HG02885 (cell line): Measurements from ENCODE around the gene RECK.
"Not testable (repeated sequence)": the region's sequence is repeated elsewhere in the genome, so short reads cannot be mapped to it uniquely, and the experiment has no call there.

Experiments
- ATAC-seq: cut with Tn5 transposase; IDR thresholded peaks from one replicate; pipeline ENCODE4 v1.9.1; 2021; ENCODE audit warnings: mild to moderate bottlenecking; ENCODE audit not compliant: unreplicated experiment, poor library complexity

RECK gene

GRCh38 chr9:36152741-36153438 lies 116.2 kb downstream of the RECK start:
- ATAC-seq = no peak

GRCh38 chr9:36153746-36154145 lies 117.0 kb downstream of the RECK start:
- ATAC-seq = no peak

- ATAC-seq = no peak
These were observed 117.7 kb downstream of the RECK start for GRCh38 chr9:36154331-36154952.

- ATAC-seq = no peak
These were observed 119.4 kb downstream of the RECK start for GRCh38 chr9:36156116-36156515.

DNA sequence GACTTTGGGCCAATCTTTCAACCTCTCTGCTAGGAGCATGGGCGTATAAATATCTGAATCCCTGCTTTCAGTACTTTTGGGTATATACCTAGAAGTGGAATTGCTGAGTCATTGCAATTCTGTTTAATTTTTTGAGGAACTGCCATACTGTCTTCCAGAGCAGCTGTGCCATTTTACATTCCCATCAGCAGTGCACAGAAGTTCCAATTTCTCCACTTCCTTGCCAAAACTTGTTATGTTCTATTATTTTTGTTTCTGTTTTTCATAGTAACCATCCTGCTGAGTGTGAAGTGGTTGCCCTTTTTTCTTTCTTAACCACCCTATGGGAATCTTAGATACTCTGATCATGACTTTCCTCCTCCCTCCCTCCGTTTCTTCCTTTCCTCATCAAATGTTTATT lies 121.4 kb downstream of the RECK start:
- no peak for ATAC-seq

DNA sequence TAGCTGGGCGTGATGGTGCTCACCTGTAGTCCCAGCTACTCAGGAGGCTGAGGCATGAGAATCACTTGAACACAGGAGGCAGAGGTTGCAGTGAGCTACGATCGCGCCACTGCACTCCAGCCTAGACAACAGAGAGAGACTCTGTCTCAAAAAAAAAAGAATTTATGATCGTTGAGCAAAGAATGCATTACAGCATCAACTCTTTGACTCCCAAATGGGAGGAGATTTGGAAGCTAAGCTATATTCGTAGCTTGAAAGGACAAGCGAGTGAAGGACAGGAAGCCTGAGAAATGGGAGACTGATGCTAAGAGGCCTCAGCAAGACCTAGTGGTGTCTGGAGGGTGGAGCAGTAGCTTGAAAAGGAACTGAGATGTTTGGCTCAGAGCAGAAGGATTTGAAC lies 122.2 kb downstream of the RECK start:
- ATAC-seq = no peak

DNA sequence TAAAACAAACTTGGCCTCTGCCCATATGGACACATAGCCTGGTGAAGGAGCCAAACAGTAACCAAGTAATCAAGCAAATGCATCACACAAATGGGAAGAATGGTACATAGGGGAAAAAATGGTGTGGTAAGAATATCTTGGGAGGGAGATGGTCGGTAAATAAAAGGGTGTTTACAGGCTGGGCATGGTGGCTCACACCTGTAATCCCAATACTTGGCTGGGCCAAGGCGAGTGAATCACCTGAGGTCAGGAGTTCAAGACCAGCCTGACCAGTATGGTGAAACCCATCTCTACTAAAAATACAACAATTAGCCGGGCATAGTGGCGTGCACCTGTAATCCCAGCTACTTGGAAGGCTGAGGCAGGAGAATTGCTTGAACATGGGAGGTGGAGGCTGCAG lies 122.8 kb downstream of the RECK start:
- not testable (repeated sequence) for ATAC-seq

DNA sequence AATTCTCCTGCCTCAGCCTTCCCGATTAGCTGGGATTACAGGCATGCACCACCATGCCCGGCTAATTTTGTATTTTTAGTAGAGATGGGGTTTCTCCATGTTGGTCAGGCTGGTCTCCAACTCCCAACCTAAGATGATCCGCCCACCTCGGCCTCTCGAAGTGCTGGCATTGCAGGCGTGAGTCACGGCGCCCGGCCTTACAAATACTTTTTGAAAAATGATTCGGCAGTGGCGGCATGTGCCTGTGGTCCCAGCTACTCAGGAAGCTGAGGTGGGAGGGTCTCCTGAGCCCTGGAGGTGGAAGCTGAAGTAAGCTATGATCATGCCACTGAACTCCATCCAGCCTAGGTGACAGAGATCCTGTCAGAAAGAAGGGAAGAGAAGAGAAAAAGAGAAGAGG lies 123.4 kb downstream of the RECK start:
- ATAC-seq = not testable (repeated sequence)

DNA sequence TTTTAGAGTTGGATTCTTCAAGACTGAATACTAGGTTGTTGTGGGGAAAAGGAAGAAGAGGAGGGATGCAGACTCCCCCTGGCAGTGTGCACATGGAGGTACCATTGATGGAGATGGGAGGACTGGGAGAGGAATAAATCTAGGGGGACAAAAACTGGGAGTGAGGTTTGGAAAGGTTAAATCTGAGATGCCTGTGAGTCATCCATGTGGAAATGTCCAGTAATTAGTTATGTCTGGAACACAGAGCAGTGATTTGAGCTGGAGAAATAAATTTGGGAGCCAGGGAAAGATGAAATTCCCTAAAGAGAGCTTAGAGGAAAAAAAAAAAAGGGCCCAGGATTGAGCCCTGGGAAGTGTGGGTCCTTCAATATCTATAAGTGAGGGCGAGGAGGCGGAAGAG lies 124.5 kb downstream of the RECK start:
- no peak for ATAC-seq

GRCh38 chr9:36162211-36162738 lies 125.6 kb downstream of the RECK start:
- no peak for ATAC-seq

GRCh38 chr9:36163049-36163785 lies 126.5 kb downstream of the RECK start:
- ATAC-seq = no peak

GRCh38 chr9:36163786-36164170 lies 127.1 kb downstream of the RECK start:
- ATAC-seq = no peak

DNA sequence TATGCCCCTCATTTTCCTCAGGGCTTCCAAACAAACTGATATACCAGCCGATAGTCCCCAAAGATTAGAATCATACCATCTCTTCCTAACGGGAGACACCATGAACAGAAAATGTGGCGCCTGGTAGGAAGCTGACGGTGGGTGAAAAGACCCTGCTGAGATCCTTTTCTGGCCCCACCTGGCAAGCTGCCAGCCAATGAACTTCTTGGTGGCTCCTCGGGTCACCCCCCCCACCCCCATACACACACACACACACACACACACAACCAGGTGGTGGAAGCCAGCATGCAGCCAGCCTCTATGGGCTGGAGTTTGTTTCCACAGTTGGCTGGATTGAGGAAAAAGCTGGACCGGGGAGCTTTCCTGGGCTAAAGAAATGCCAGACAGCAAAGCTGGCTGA lies 127.7 kb downstream of the RECK start:
- no peak for ATAC-seq

GRCh38 chr9:36164989-36165388 lies 128.3 kb downstream of the RECK start:
- no peak for ATAC-seq

DNA sequence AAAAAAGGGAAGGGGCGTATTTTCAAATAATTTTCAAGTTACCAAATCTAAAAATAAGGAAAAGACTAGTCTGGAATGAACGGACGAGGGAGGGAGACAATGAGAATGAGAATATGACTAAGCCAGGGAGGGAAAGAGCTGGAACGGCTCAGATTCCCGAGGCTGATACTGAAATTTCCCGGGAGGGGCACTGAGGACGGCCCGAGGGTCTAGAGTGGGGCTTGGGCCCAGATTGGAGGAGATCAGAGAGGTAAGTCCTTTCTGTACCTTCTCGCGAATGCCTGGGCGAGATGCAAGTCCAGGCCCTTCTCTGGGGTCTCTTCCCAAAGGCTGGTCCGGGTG lies 129.1 kb downstream of the RECK start:
- no peak for ATAC-seq

GRCh38 chr9:36166168-36166927 lies 129.6 kb downstream of the RECK start:
- ATAC-seq = peak; percentile 86

- ATAC-seq = no peak
These were observed 132.5 kb downstream of the RECK start, which contains the start of gene CCIN for GRCh38 chr9:36169166-36169565. Gene CCIN (plus strand): TSS chr9:36169388. CDS start chr9:36169503, 115 bp downstream.

DNA sequence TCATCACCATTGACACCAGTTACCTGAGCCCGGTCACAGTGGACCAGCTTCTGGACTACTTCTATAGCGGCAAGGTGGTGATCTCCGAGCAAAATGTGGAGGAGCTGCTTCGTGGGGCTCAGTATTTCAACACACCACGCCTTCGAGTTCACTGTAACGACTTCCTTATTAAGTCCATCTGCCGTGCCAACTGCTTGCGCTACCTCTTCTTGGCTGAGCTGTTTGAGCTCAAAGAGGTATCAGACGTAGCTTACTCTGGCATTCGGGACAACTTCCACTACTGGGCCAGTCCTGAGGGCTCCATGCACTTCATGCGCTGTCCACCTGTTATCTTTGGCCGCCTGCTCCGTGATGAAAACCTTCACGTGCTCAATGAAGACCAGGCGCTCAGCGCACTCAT lies 133.0 kb downstream of the RECK start:
- no peak for ATAC-seq

- no peak for ATAC-seq
These were observed 133.8 kb downstream of the RECK start for GRCh38 chr9:36170531-36170930.

- no peak for ATAC-seq
These were observed 137.1 kb downstream of the RECK start for GRCh38 chr9:36173861-36174260.
